Measurements from ENCODE around the gene LGSN. TPM values are rescaled to one million over a fixed set of nuclear protein-coding genes. Genes with fewer than 3 reads are reported as not detected.
"Not testable (repeated sequence)": the region's sequence is repeated elsewhere in the genome, so short reads cannot be mapped to it uniquely, and the experiment has no call there.

Gene LGSN
- total RNA-seq = not detected

DNA sequence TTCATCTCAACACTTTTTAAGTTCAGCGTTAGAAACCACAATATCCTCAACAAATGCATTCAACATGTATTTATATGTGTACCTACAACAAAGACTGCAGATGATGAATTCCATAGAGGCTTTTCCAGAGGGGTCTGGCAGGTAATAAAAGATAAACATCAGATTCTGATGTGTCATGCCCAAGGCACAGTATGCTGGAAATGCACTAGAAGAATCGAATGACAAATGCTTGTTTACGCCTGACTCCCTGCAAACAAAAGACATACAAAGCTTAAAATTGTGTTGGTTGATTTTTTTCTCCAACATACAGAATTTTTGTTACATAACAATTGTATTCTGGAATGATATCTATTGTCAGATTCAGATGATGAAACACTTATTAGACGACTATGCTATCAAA lies at the start of gene LGSN:
LGSN (minus strand) TSS at position 45 of the 400 bp plus-strand sequence; CDS start at position 5, 40 bp downstream.
- no peaks in the 10 kb centered on the region for H3K27me3 Mint-ChIP-seq
- CTCF ChIA-PET = interaction anchor here (1.0 kb wide), 1 partner anchor 17 kb away, joined by 3 read pairs; no protein-coding TSS in a partner anchor
- no peaks in the 10 kb centered on the region for H3K4me1 Mint-ChIP-seq
- POLR2A ChIA-PET = no interaction called here
- no peak within 1 kb of the TSS for H3K4me3 Mint-ChIP-seq
- H3K9me3 Mint-ChIP-seq = no peaks in the 10 kb centered on the region
- H3K36me3 Mint-ChIP-seq (ENCODE audit: low read depth) = no peaks in the 10 kb centered on the region
- no peak within 1 kb of the TSS for H3K27ac Mint-ChIP-seq
- DNase-seq = no peak

GRCh38 chr6:63368347-63368746 lies 48.6 kb upstream of the LGSN start:
- H3K4me1 Mint-ChIP-seq = no peaks in the 10 kb centered on the region
- ChIA-PET POLR2A (no interaction called here), CTCF (no interaction called here)
- no peaks in the 10 kb centered on the region for H3K27me3 Mint-ChIP-seq
- no peak overlapping the region for H3K27ac Mint-ChIP-seq
- no peak for DNase-seq
- H3K36me3 Mint-ChIP-seq (ENCODE audit: low read depth) = no peaks in the 10 kb centered on the region
- H3K9me3 Mint-ChIP-seq = peaks cover 2% of the 10 kb centered on the region
- no peak overlapping the region for H3K4me3 Mint-ChIP-seq

DNA sequence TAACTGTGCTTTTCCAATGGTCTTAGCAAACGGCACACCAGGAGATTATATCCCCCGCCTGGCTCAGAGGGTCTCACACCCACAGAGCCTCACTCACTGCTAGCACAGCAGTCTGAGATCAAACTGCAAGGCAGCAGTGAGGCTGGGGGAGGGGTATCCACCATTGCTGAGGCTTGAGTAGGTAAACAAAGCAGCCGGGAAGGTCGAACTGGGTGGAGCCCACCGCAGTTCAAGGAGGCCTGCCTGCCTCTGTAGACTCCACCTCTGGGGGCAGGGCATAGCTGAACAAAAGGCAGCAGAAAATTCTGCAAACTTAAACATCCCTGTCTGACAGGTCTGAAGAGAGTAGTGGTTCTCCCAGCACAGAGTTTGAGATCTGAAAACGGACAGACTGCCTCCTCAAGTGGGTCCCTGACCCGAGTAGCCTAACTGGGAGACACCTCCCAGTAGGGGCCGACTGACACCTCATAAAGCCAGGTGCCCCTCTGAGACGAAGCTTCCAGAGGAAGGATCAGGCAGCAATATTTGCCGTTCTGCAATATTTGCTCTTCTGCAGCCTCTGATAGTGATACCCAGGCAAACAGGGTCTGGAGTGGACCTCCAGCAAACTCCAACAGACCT lies 42.8 kb upstream of the LGSN start:
- H3K36me3 Mint-ChIP-seq (ENCODE audit: low read depth); H3K27me3 Mint-ChIP-seq; POLR2A ChIA-PET; H3K4me1 Mint-ChIP-seq; H3K4me3 Mint-ChIP-seq; CTCF ChIA-PET; DNase-seq; H3K27ac Mint-ChIP-seq: not testable (repeated sequence)
- peaks cover 12% of the 10 kb centered on the region for H3K9me3 Mint-ChIP-seq

- H3K4me1 Mint-ChIP-seq = peaks cover 11% of the 10 kb centered on the region
- H3K36me3 Mint-ChIP-seq (ENCODE audit: low read depth); DNase-seq; H3K9me3 Mint-ChIP-seq; H3K27ac Mint-ChIP-seq; CTCF ChIA-PET; POLR2A ChIA-PET; H3K4me3 Mint-ChIP-seq: not testable (repeated sequence)
- H3K27me3 Mint-ChIP-seq = peaks cover 13% of the 10 kb centered on the region
Measured at GRCh38 chr6:63357384-63357783, 37.6 kb upstream of the LGSN start.

- ChIA-PET CTCF (no interaction called here), POLR2A (no interaction called here)
- no peak for DNase-seq
- H3K4me3 Mint-ChIP-seq = no peak overlapping the region
- peaks cover 8% of the 10 kb centered on the region for H3K9me3 Mint-ChIP-seq
- H3K27me3 Mint-ChIP-seq = peaks cover 16% of the 10 kb centered on the region
- H3K4me1 Mint-ChIP-seq = peaks cover 19% of the 10 kb centered on the region
- no peaks in the 10 kb centered on the region for H3K36me3 Mint-ChIP-seq (ENCODE audit: low read depth)
- H3K27ac Mint-ChIP-seq = no peak overlapping the region
Measured at GRCh38 chr6:63355632-63356031, 35.8 kb upstream of the LGSN start.

GRCh38 chr6:63353286-63353630 lies 33.5 kb upstream of the LGSN start:
- ChIA-PET POLR2A (no interaction called here), CTCF (interaction anchor here (0.8 to 2.2 kb wide), 5 partner anchors 152 to 411 kb away, joined by 3 to 5 read pairs (median 3); no protein-coding TSS in a partner anchor)
- Mint-ChIP-seq H3K27ac (no peak overlapping the region), H3K27me3 (peaks cover 12% of the 10 kb centered on the region), H3K4me3 (no peak overlapping the region), H3K36me3 (ENCODE audit: low read depth) (no peaks in the 10 kb centered on the region), H3K9me3 (no peaks in the 10 kb centered on the region), H3K4me1 (peaks cover 19% of the 10 kb centered on the region)
- DNase-seq = no peak

- no peak for DNase-seq
- H3K9me3 Mint-ChIP-seq = no peaks in the 10 kb centered on the region
- peak overlapping the region; percentile 44 for H3K27ac Mint-ChIP-seq
- ChIA-PET CTCF (interaction anchor here (0.7 to 2.2 kb wide), 6 partner anchors 152 to 412 kb away, joined by 3 to 5 read pairs (median 3); no protein-coding TSS in a partner anchor), POLR2A (no interaction called here)
- peaks cover 12% of the 10 kb centered on the region for H3K27me3 Mint-ChIP-seq
- no peaks in the 10 kb centered on the region for H3K36me3 Mint-ChIP-seq (ENCODE audit: low read depth)
- H3K4me1 Mint-ChIP-seq = peaks cover 19% of the 10 kb centered on the region
- H3K4me3 Mint-ChIP-seq = peak overlapping the region; percentile 37
Measured at GRCh38 chr6:63352544-63353285, 32.9 kb upstream of the LGSN start.

- POLR2A ChIA-PET = no interaction called here
- Mint-ChIP-seq H3K27ac (peak overlapping the region; percentile 44), H3K4me3 (peak overlapping the region; percentile 2)
Measured at GRCh38 chr6:63352069-63352543, 32.3 kb upstream of the LGSN start.

DNA sequence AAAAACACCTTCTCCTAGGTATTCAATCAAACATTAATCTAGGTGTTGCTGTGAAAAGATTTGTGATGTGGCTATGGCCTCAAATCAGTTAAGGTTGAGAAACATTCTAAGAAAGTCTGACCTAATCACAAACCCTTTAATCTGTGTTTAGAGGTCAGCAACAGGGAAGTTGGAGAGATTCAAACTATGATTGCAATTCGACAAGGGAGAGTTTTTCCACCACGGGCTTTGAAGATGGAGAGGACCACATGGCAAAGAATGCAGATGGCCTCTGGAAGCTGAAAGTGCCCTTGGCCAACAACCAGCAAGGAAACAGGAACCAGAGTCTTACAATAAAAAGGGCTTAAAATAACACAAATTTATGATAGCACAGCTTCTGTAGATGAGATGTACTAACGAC lies 29.6 kb upstream of the LGSN start:
- Mint-ChIP-seq H3K4me3 (no peak overlapping the region), H3K9me3 (no peaks in the 10 kb centered on the region), H3K27me3 (peaks cover 9% of the 10 kb centered on the region), H3K4me1 (peaks cover 19% of the 10 kb centered on the region), H3K27ac (no peak overlapping the region), H3K36me3 (ENCODE audit: low read depth) (no peaks in the 10 kb centered on the region)
- ChIA-PET POLR2A (no interaction called here), CTCF (no interaction called here)
- no peak for DNase-seq

More at GRCh38 chr6:63352069-63352543, 32.3 kb upstream of the LGSN start:
- Mint-ChIP-seq H3K36me3 (ENCODE audit: low read depth) (no peaks in the 10 kb centered on the region), H3K27me3 (peaks cover 14% of the 10 kb centered on the region), H3K4me1 (peaks cover 19% of the 10 kb centered on the region), H3K9me3 (no peaks in the 10 kb centered on the region)
- CTCF ChIA-PET = interaction anchor here (0.7 to 2.2 kb wide), 4 partner anchors 174 to 412 kb away, joined by 3 to 5 read pairs (median 3); no protein-coding TSS in a partner anchor
- no peak for DNase-seq

- CTCF ChIA-PET = no interaction called here
- no peak overlapping the region for H3K4me3 Mint-ChIP-seq
Measured at GRCh38 chr6:63348836-63349235, 29.1 kb upstream of the LGSN start.

DNA sequence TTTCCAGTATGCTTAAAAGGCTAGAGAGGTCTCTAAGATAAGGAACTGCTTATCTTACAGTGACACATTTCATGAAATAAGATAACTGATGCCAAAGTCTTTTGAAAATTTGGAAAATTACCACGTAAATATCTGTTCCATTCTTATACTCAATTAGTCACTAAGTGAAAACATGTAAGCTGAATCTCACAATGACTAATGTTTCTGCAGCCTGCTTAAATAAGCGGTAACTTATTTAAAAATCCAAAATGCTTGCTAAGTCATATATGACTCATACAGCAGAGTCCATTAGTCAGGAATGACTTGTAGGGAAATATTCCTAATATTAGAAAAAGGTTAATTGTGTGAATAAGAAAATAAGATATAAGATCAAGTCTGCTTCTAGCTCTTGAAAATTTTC lies 27.8 kb upstream of the LGSN start:
- Mint-ChIP-seq H3K27me3 (peaks cover 6% of the 10 kb centered on the region), H3K4me1 (peaks cover 10% of the 10 kb centered on the region), H3K4me3 (no peak overlapping the region), H3K36me3 (ENCODE audit: low read depth) (no peaks in the 10 kb centered on the region), H3K27ac (no peak overlapping the region), H3K9me3 (no peaks in the 10 kb centered on the region)
- ChIA-PET CTCF (interaction anchor here (1.0 kb wide), 1 partner anchor 9 kb away, joined by 3 read pairs; no protein-coding TSS in a partner anchor), POLR2A (no interaction called here)
- DNase-seq = no peak

More at GRCh38 chr6:63348836-63349235, 29.1 kb upstream of the LGSN start:
- Mint-ChIP-seq H3K9me3 (no peaks in the 10 kb centered on the region), H3K27me3 (peaks cover 7% of the 10 kb centered on the region), H3K4me1 (peaks cover 18% of the 10 kb centered on the region), H3K27ac (no peak overlapping the region), H3K36me3 (ENCODE audit: low read depth) (no peaks in the 10 kb centered on the region)
- DNase-seq = no peak
- POLR2A ChIA-PET = no interaction called here

GRCh38 chr6:63346217-63346835 lies 26.5 kb upstream of the LGSN start:
- no peaks in the 10 kb centered on the region for H3K36me3 Mint-ChIP-seq (ENCODE audit: low read depth)
- DNase-seq = no peak
- peaks cover 6% of the 10 kb centered on the region for H3K27me3 Mint-ChIP-seq
- H3K27ac Mint-ChIP-seq = no peak overlapping the region
- ChIA-PET POLR2A (no interaction called here), CTCF (interaction anchor here (0.8 kb wide), 1 partner anchor 105 kb away, joined by 3 read pairs; no protein-coding TSS in a partner anchor)
- no peaks in the 10 kb centered on the region for H3K4me1 Mint-ChIP-seq
- H3K4me3 Mint-ChIP-seq = no peak overlapping the region
- H3K9me3 Mint-ChIP-seq = no peaks in the 10 kb centered on the region

DNA sequence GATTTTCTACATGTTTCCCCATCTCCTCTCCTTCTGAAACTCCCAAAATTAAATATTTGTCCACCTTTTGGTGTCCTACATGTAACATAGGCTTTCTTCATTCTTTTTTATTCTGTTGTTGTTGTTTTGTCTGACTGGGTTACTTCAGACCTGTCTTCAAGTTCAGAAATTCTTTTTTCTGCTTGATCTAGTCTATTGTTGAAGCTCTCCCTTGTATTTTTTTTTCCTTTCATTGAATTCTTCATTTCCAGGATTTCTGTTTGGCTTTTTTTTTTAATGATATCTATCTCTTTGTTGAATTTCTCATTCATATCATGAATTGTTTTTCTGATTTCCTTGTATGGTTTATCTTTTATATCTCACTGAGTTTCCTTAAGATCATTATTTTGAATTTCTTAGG lies 20.6 kb upstream of the LGSN start:
- Mint-ChIP-seq H3K27ac (no peak overlapping the region), H3K36me3 (ENCODE audit: low read depth) (no peaks in the 10 kb centered on the region), H3K4me1 (no peaks in the 10 kb centered on the region), H3K9me3 (no peaks in the 10 kb centered on the region), H3K27me3 (no peaks in the 10 kb centered on the region), H3K4me3 (no peak overlapping the region)
- no peak for DNase-seq
- ChIA-PET POLR2A (no interaction called here), CTCF (no interaction called here)

Measured in activated CD4-positive, alpha-beta T cell treated with anti-CD3 and anti-CD28 coated beads, Interleukin-2, amount 10 ng/mL, durations not matched to agents 7 days and 5 days (primary cell).